T-helper 17 cell (primary cell): ENCODE data around the gene ITPKB. TPM values are rescaled to one million over a fixed set of nuclear protein-coding genes. Genes with fewer than 3 reads are reported as not detected.

Experiments
- ATAC-seq: fragments of 150-1000 bp; cut with Tn5 transposase; 2 replicates; pipeline ENCODE4 v1.10.0; 2021; ENCODE audit warnings: mild to moderate bottlenecking, moderate library complexity
- DNase-seq, 3 donors: peaks; one replicate each; pipeline versions ENCODE4 v3.0.0 to v3.0.0-alpha.2; 2020 to 2021
- H3K9me3 ChIP-seq: one replicate; pipeline ENCODE4 v1.7.0; 2013; ENCODE audit warnings: low read length, mild to moderate bottlenecking; ENCODE audit not compliant: control insufficient read depth, poor library complexity, severe bottlenecking
- H3K27ac Mint-ChIP-seq: one replicate; pipeline ENCODE4 v1.8.0; 2022; ENCODE audit warnings: mild to moderate bottlenecking, moderate library complexity, mixed read lengths
- H3K27me3 Mint-ChIP-seq: one replicate; pipeline ENCODE4 v1.8.0; 2022; ENCODE audit warnings: mixed read lengths
- H3K36me3 Mint-ChIP-seq: one replicate; pipeline ENCODE4 v1.8.0; 2022; ENCODE audit warnings: low read depth, mixed read lengths
- H3K4me1 Mint-ChIP-seq: one replicate; pipeline ENCODE4 v1.8.0; 2022; ENCODE audit warnings: mild to moderate bottlenecking, mixed read lengths
- H3K4me3 Mint-ChIP-seq: one replicate; pipeline ENCODE4 v1.8.0; 2022; ENCODE audit warnings: mild to moderate bottlenecking, moderate library complexity, mixed read lengths
- total RNA-seq, 4 donors: library from RNA in 2 of 4; stranded (reverse) in 2 of 4; gene quantifications; one replicate each; pipeline ENCODE4 v1.2.3 and lab custom pipeline; 2022 to 2026

The ITPKB gene
- total RNA-seq, 2 donors from 2014 or later, result 128 to 166 TPM

GRCh38 chr1:226629896-226630550 lies 109.1 kb downstream of the ITPKB start:
- Mint-ChIP-seq H3K4me3 (no peak overlapping the region), H3K27ac (peak overlapping the region; percentile 49), H3K36me3 (peaks cover 10% of the 10 kb centered on the region), H3K4me1 (peaks cover 30% of the 10 kb centered on the region), H3K27me3 (peaks cover 4% of the 10 kb centered on the region)
- DNase-seq (peak in 1 of 3 donors; percentile 2), ATAC-seq (no peak)
- H3K9me3 ChIP-seq, result no peaks in the 10 kb centered on the region

GRCh38 chr1:226629210-226629895 lies 109.7 kb downstream of the ITPKB start:
- peaks cover 24% of the 10 kb centered on the region for H3K4me1 Mint-ChIP-seq
- H3K9me3 ChIP-seq, result no peaks in the 10 kb centered on the region
- DNase-seq (peak in 2 of 3 donors; percentile 2 to 5), ATAC-seq (no peak)
- peak overlapping the region; percentile 11 for H3K27ac Mint-ChIP-seq
- no peak overlapping the region for H3K4me3 Mint-ChIP-seq
- H3K36me3 Mint-ChIP-seq, result peaks cover 9% of the 10 kb centered on the region
- H3K27me3 Mint-ChIP-seq, result peaks cover 4% of the 10 kb centered on the region

GRCh38 chr1:226628612-226629155 lies 110.4 kb downstream of the ITPKB start:
- DNase-seq, result peak in 2 of 3 donors; percentile 1 to 6
- no peak for ATAC-seq
- Mint-ChIP-seq H3K4me3 (no peak overlapping the region), H3K27ac (peak overlapping the region; percentile 11), H3K4me1 (peaks cover 21% of the 10 kb centered on the region), H3K27me3 (peaks cover 4% of the 10 kb centered on the region), H3K36me3 (peaks cover 6% of the 10 kb centered on the region)
- no peaks in the 10 kb centered on the region for H3K9me3 ChIP-seq

GRCh38 chr1:226627924-226628611 lies 111.0 kb downstream of the ITPKB start:
- no peak overlapping the region for H3K4me3 Mint-ChIP-seq
- no peaks in the 10 kb centered on the region for H3K9me3 ChIP-seq
- peak in 1 of 3 donors; percentile 1 for DNase-seq
- peaks cover 6% of the 10 kb centered on the region for H3K36me3 Mint-ChIP-seq
- ATAC-seq, result no peak
- H3K27me3 Mint-ChIP-seq, result peaks cover 4% of the 10 kb centered on the region
- H3K27ac Mint-ChIP-seq, result no peak overlapping the region
- H3K4me1 Mint-ChIP-seq, result peaks cover 21% of the 10 kb centered on the region

- no peaks in the 10 kb centered on the region for H3K9me3 ChIP-seq
- ATAC-seq, result no peak
- peaks cover 4% of the 10 kb centered on the region for H3K27me3 Mint-ChIP-seq
- H3K36me3 Mint-ChIP-seq, result peaks cover 6% of the 10 kb centered on the region
- peak in 1 of 3 donors; percentile 2 for DNase-seq
- peaks cover 17% of the 10 kb centered on the region for H3K4me1 Mint-ChIP-seq
- H3K27ac Mint-ChIP-seq, result no peak overlapping the region
- no peak overlapping the region for H3K4me3 Mint-ChIP-seq
Observed at GRCh38 chr1:226627050-226627755, 111.9 kb downstream of the ITPKB start.

- DNase-seq (peak; percentile 55 to 70 (median 63)), ATAC-seq (peak; percentile 97)
- H3K27me3 Mint-ChIP-seq, result peaks cover 4% of the 10 kb centered on the region
- peaks cover 15% of the 10 kb centered on the region for H3K4me1 Mint-ChIP-seq
- peaks cover 6% of the 10 kb centered on the region for H3K36me3 Mint-ChIP-seq
- H3K27ac Mint-ChIP-seq, result no peak overlapping the region
- peak overlapping the region; percentile 25 for H3K4me3 Mint-ChIP-seq
- H3K9me3 ChIP-seq, result no peaks in the 10 kb centered on the region
Observed at GRCh38 chr1:226626577-226626956, 112.5 kb downstream of the ITPKB start.

GRCh38 chr1:226625832-226626576 lies 113.1 kb downstream of the ITPKB start:
- DNase-seq (peak in 1 of 3 donors; percentile 3), ATAC-seq (peak; percentile 55)

GRCh38 chr1:226625326-226625725 lies 113.8 kb downstream of the ITPKB start:
- ATAC-seq, result no peak
- no peak for DNase-seq
- Mint-ChIP-seq H3K4me1 (peaks cover 13% of the 10 kb centered on the region), H3K27me3 (peaks cover 4% of the 10 kb centered on the region), H3K27ac (no peak overlapping the region), H3K36me3 (peaks cover 3% of the 10 kb centered on the region), H3K4me3 (no peak overlapping the region)
- no peaks in the 10 kb centered on the region for H3K9me3 ChIP-seq

More at GRCh38 chr1:226625832-226626576, 113.1 kb downstream of the ITPKB start:
- Mint-ChIP-seq H3K4me3 (peak overlapping the region; percentile 25), H3K36me3 (peaks cover 6% of the 10 kb centered on the region), H3K27ac (no peak overlapping the region), H3K27me3 (peaks cover 4% of the 10 kb centered on the region), H3K4me1 (peaks cover 13% of the 10 kb centered on the region)
- H3K9me3 ChIP-seq, result no peaks in the 10 kb centered on the region

GRCh38 chr1:226624526-226624925 lies 114.6 kb downstream of the ITPKB start:
- no peak for ATAC-seq
- Mint-ChIP-seq H3K27ac (no peak overlapping the region), H3K4me1 (peaks cover 13% of the 10 kb centered on the region), H3K27me3 (peaks cover 4% of the 10 kb centered on the region), H3K4me3 (no peak overlapping the region), H3K36me3 (peaks cover 3% of the 10 kb centered on the region)
- H3K9me3 ChIP-seq, result no peaks in the 10 kb centered on the region
- DNase-seq, result no peak

- no peak overlapping the region for H3K27ac Mint-ChIP-seq
- peaks cover 10% of the 10 kb centered on the region for H3K27me3 Mint-ChIP-seq
- peaks cover 13% of the 10 kb centered on the region for H3K4me1 Mint-ChIP-seq
- H3K36me3 Mint-ChIP-seq, result peaks cover 3% of the 10 kb centered on the region
- DNase-seq (no peak), ATAC-seq (no peak)
- no peaks in the 10 kb centered on the region for H3K9me3 ChIP-seq
- no peak overlapping the region for H3K4me3 Mint-ChIP-seq
Observed at GRCh38 chr1:226622012-226622411, 117.1 kb downstream of the ITPKB start.

GRCh38 chr1:226619031-226619430 lies 120.1 kb downstream of the ITPKB start:
- Mint-ChIP-seq H3K27me3 (peaks cover 6% of the 10 kb centered on the region), H3K27ac (no peak overlapping the region), H3K4me1 (no peaks in the 10 kb centered on the region), H3K36me3 (no peaks in the 10 kb centered on the region), H3K4me3 (no peak overlapping the region)
- DNase-seq, result no peak
- ATAC-seq, result no peak
- H3K9me3 ChIP-seq, result no peaks in the 10 kb centered on the region

GRCh38 chr1:226618380-226618779 lies 120.7 kb downstream of the ITPKB start:
- ATAC-seq, result no peak
- H3K27me3 Mint-ChIP-seq, result peaks cover 6% of the 10 kb centered on the region
- H3K4me3 Mint-ChIP-seq, result no peak overlapping the region
- no peak overlapping the region for H3K27ac Mint-ChIP-seq
- H3K9me3 ChIP-seq, result no peaks in the 10 kb centered on the region
- no peaks in the 10 kb centered on the region for H3K4me1 Mint-ChIP-seq
- H3K36me3 Mint-ChIP-seq, result no peaks in the 10 kb centered on the region
- no peak for DNase-seq
